HCT116 (cell line): ENCODE results near the gene CLPTM1L.

Experiments used
- CEBPB ChIP-seq: IDR thresholded peaks from 2 replicates; pipeline ENCODE4 v1.6.1; 2012; ENCODE audit warnings: low read depth
- EGR1 ChIP-seq: IDR thresholded peaks from 2 replicates; pipeline ENCODE4 v1.6.1; 2012; ENCODE audit warnings: low read depth
- ELF1 ChIP-seq: IDR thresholded peaks from 2 replicates; pipeline ENCODE4 v1.6.1; 2012; ENCODE audit warnings: low read depth, borderline replicate concordance
- EZH2phosphoT487 ChIP-seq: fragments of 200-600 bp; IDR thresholded peaks from 2 replicates; pipeline ENCODE4 v1.6.1; 2018; ENCODE audit warnings: antibody characterized with exemption, borderline replicate concordance
- POLR2A ChIP-seq: IDR thresholded peaks from 2 replicates; pipeline ENCODE4 v1.7.0; 2011; ENCODE audit warnings: borderline replicate concordance; ENCODE audit not compliant: insufficient read depth, insufficient read length; ENCODE audit errors: extremely low read depth
- POLR2AphosphoS5 ChIP-seq: IDR thresholded peaks from 2 replicates; pipeline ENCODE4 v1.6.1; 2011; ENCODE audit warnings: mild to moderate bottlenecking, low read depth, low read length, moderate library complexity
- RAD21 ChIP-seq: IDR thresholded peaks from 2 replicates; pipeline ENCODE4 v1.6.1; 2012; ENCODE audit warnings: low read depth, mild to moderate bottlenecking
- SIN3A ChIP-seq: IDR thresholded peaks from 2 replicates; pipeline ENCODE4 v1.6.1; 2012; ENCODE audit warnings: low read depth
- SP1 ChIP-seq: IDR thresholded peaks from 2 replicates; pipeline ENCODE4 v1.6.1; 2012; ENCODE audit warnings: low read depth
- SRF ChIP-seq: IDR thresholded peaks from 2 replicates; pipeline ENCODE4 v1.6.1; 2012; ENCODE audit warnings: low read depth
- TF ChIP-seq, protein P1 (sequence below), 3 experiments: fragments of 200-600 bp in 1 of 3; sonication (generic) in 1 of 3; IDR thresholded peaks in 2 of 3; conservative IDR thresholded peaks in 1 of 3; 2 replicates each; pipeline ENCODE4 v1.5.1; 2012 to 2017; ENCODE audit warnings: low read depth in 2 of 3, low read length in 2 of 3, antibody characterized with exemption in 1 of 3, borderline replicate concordance in 1 of 3, control low read depth in 1 of 3, mild to moderate bottlenecking in 1 of 3, mixed read lengths in 1 of 3, mixed run types in 1 of 3, moderate library complexity in 1 of 3; ENCODE audit not compliant: insufficient read depth in 1 of 3
- TF ChIP-seq, protein P2 (sequence below): IDR thresholded peaks from 2 replicates; pipeline ENCODE4 v1.6.1; 2011; ENCODE audit warnings: mild to moderate bottlenecking, low read length, moderate library complexity; ENCODE audit not compliant: insufficient replicate concordance; ENCODE audit errors: extremely low read depth
- TF ChIP-seq, protein P3 (sequence below): IDR thresholded peaks from 2 replicates; pipeline ENCODE4 v1.6.1; 2012

DNA sequence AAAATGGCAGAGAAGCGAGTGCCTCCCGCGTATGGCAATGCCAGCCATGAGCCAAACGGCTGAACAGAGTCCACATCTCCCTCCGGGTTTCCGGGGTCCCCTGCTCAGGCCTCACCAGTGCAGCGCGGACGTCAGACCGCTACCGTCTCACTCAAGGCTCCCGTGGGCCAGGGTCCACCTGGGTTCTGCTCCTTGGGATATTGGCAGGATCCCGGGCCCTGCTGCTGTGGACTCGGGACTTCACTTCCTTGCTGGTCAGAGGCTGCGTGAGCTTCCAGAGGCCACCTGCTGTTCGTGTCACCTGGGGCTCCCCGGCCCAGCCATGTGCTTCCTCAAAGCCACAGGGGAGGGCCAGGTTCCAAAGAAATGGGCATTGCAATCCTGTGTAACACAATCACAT, 38.4 kb upstream of the CLPTM1L start:
- TF ChIP-seq, protein P1, sequence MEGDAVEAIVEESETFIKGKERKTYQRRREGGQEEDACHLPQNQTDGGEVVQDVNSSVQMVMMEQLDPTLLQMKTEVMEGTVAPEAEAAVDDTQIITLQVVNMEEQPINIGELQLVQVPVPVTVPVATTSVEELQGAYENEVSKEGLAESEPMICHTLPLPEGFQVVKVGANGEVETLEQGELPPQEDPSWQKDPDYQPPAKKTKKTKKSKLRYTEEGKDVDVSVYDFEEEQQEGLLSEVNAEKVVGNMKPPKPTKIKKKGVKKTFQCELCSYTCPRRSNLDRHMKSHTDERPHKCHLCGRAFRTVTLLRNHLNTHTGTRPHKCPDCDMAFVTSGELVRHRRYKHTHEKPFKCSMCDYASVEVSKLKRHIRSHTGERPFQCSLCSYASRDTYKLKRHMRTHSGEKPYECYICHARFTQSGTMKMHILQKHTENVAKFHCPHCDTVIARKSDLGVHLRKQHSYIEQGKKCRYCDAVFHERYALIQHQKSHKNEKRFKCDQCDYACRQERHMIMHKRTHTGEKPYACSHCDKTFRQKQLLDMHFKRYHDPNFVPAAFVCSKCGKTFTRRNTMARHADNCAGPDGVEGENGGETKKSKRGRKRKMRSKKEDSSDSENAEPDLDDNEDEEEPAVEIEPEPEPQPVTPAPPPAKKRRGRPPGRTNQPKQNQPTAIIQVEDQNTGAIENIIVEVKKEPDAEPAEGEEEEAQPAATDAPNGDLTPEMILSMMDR (IDR thresholded peaks at IDR 0.05 in 2 of 3, conservative IDR thresholded peaks at IDR 0.05 in 1 of 3; ENCODE audit: borderline replicate concordance in 1 of 3, insufficient read depth in 1 of 3, low read depth in 2 of 3, low read length in 2 of 3), result no peak
- TF ChIP-seq RAD21, result no peak
- TF ChIP-seq SRF, result no peak
- TF ChIP-seq POLR2A, result no peak
- TF ChIP-seq, protein P2, sequence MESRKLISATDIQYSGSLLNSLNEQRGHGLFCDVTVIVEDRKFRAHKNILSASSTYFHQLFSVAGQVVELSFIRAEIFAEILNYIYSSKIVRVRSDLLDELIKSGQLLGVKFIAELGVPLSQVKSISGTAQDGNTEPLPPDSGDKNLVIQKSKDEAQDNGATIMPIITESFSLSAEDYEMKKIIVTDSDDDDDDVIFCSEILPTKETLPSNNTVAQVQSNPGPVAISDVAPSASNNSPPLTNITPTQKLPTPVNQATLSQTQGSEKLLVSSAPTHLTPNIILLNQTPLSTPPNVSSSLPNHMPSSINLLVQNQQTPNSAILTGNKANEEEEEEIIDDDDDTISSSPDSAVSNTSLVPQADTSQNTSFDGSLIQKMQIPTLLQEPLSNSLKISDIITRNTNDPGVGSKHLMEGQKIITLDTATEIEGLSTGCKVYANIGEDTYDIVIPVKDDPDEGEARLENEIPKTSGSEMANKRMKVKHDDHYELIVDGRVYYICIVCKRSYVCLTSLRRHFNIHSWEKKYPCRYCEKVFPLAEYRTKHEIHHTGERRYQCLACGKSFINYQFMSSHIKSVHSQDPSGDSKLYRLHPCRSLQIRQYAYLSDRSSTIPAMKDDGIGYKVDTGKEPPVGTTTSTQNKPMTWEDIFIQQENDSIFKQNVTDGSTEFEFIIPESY, result no peak
- no peak for TF ChIP-seq ELF1
- TF ChIP-seq, protein P3, sequence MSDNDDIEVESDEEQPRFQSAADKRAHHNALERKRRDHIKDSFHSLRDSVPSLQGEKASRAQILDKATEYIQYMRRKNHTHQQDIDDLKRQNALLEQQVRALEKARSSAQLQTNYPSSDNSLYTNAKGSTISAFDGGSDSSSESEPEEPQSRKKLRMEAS, result no peak
- no peak for TF ChIP-seq SIN3A
- no peak for TF ChIP-seq POLR2AphosphoS5
- no peak for TF ChIP-seq EZH2phosphoT487
- no peak for TF ChIP-seq EGR1
- TF ChIP-seq SP1, result no peak
- TF ChIP-seq CEBPB, result no peak
